Measurements from ENCODE around the gene LRIG3. TPM values are rescaled to one million over a fixed set of nuclear protein-coding genes. Genes with fewer than 3 reads are reported as not detected.
"Not testable (repeated sequence)": the region's sequence is repeated elsewhere in the genome, so short reads cannot be mapped to it uniquely, and the experiment has no call there.

Gene LRIG3
- total and polyA plus RNA-seq, 9 of the 15 experiments (the other 6 are each of a cell fraction or from before 2014, with no cell fraction given), result 0.18 TPM; not detected in 8

GRCh38 chr12:58858030-58858429, 62.3 kb downstream of the LRIG3 start:
- WGBS (ENCODE audit: insufficient coverage, low coverage, missing lambda C conversion rate), result 0% methylated on average over 4 of the region's 5 CpGs
- no peak overlapping the region for H3K27ac ChIP-seq (ENCODE audit: extremely low read depth, low read depth, low read length)
- no peaks in the 10 kb centered on the region for H3K36me3 ChIP-seq (ENCODE audit: control insufficient read depth, insufficient read depth, low read length)
- H3K27me3 ChIP-seq (ENCODE audit: control insufficient read depth in 2 of 2, insufficient read depth in 2 of 2, low read length in 2 of 2), result no peaks in the 10 kb centered on the region
- H4K20me1 ChIP-seq (replicated peaks; ENCODE audit: control insufficient read depth, insufficient read depth, low read length), result no peaks in the 10 kb centered on the region
- DNase-seq (ENCODE audit: extremely low read depth in 1 of 4, low spot score in 3 of 4) (no peak), ATAC-seq (no peak), FAIRE-seq (no peak)
- intact Hi-C loops (cut with micrococcal nuclease), result no loop called here
- no peak overlapping the region for H3K9ac ChIP-seq (ENCODE audit: insufficient read depth in 1 of 2, low read depth in 2 of 2, low read length in 2 of 2)
- no peak overlapping the region for H3K4me2 ChIP-seq (ENCODE audit: insufficient read depth, low read length)
- no peaks in the 10 kb centered on the region for H3K4me1 ChIP-seq (replicated peaks in 1 of 2; ENCODE audit: control insufficient read depth in 2 of 2, insufficient read depth in 2 of 2, low read length in 2 of 2)
- H3K9me3 ChIP-seq (replicated peaks; ENCODE audit: control insufficient read depth, insufficient read depth, low read depth, low read length), result no peaks in the 10 kb centered on the region
- H3K9me1 ChIP-seq (ENCODE audit: control insufficient read depth, insufficient read depth, low read length), result no peaks in the 10 kb centered on the region
- no peak overlapping the region for H2AFZ ChIP-seq (ENCODE audit: low read depth, low read length)
- ChIA-PET CTCF (ENCODE audit: low intra/inter-chr PET ratio) (no interaction called here), POLR2A (no interaction called here)
- no peak overlapping the region for H3K4me3 ChIP-seq
- in situ Hi-C loops (cut with MboI), result no loop called here
- no TSS peak for BruUV-seq (replicated peaks)
- no peak for TF ChIP-seq CAMTA2 (CRISPR knock-in tag; conservative IDR thresholded peaks at IDR 0.05)
- no peak for TF ChIP-seq CHD1 (IDR thresholded peaks at IDR 0.05; ENCODE audit: low read length)
- no peak for TF ChIP-seq TBP (optimal IDR thresholded peaks at IDR 0.05; ENCODE audit: low read depth, low read length)
- TF ChIP-seq SMAD3 (CRISPR knock-in tag; conservative IDR thresholded peaks at IDR 0.05), result no peak
- TF ChIP-seq CHD4 (IDR thresholded peaks at IDR 0.05; ENCODE audit: insufficient read depth, insufficient replicate concordance, low read depth, low read length, poor library complexity, severe bottlenecking), result no peak
- no peak for TF ChIP-seq TEAD1 (CRISPR knock-in tag; IDR thresholded peaks at IDR 0.05)
- no peak for TF ChIP-seq ZNF764 (CRISPR knock-in tag; IDR thresholded peaks at IDR 0.05; ENCODE audit: low read depth)
- TF ChIP-seq FIP1L1 (IDR thresholded peaks at IDR 0.05; ENCODE audit: low read depth, low read length, poor library complexity, severe bottlenecking), result no peak
- TF ChIP-seq NELFE (IDR thresholded peaks at IDR 0.05; ENCODE audit: insufficient read depth, insufficient read length), result no peak
- no peak for TF ChIP-seq ZNF174 (CRISPR knock-in tag; IDR thresholded peaks at IDR 0.05)
- TF ChIP-seq SLC30A9 (CRISPR knock-in tag; IDR thresholded peaks at IDR 0.05), result no peak
- TF ChIP-seq, protein P1, sequence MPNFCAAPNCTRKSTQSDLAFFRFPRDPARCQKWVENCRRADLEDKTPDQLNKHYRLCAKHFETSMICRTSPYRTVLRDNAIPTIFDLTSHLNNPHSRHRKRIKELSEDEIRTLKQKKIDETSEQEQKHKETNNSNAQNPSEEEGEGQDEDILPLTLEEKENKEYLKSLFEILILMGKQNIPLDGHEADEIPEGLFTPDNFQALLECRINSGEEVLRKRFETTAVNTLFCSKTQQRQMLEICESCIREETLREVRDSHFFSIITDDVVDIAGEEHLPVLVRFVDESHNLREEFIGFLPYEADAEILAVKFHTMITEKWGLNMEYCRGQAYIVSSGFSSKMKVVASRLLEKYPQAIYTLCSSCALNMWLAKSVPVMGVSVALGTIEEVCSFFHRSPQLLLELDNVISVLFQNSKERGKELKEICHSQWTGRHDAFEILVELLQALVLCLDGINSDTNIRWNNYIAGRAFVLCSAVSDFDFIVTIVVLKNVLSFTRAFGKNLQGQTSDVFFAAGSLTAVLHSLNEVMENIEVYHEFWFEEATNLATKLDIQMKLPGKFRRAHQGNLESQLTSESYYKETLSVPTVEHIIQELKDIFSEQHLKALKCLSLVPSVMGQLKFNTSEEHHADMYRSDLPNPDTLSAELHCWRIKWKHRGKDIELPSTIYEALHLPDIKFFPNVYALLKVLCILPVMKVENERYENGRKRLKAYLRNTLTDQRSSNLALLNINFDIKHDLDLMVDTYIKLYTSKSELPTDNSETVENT (CRISPR knock-in tag; IDR thresholded peaks at IDR 0.05), result no peak
- TF ChIP-seq MCM3 (IDR thresholded peaks at IDR 0.05), result no peak
- TF ChIP-seq NCOR1 (IDR thresholded peaks at IDR 0.05), result no peak
- no peak for TF ChIP-seq ZNF277 (CRISPR knock-in tag; IDR thresholded peaks at IDR 0.05; ENCODE audit: borderline replicate concordance)
- no peaks in the 10 kb centered on the region for H3K79me2 ChIP-seq (ENCODE audit: control insufficient read depth, insufficient read depth, low read length)

- intact Hi-C loops (cut with micrococcal nuclease); H3K4me3 ChIP-seq; H2AFZ ChIP-seq (ENCODE audit: low read depth, low read length); H3K4me2 ChIP-seq (ENCODE audit: insufficient read depth, low read length); H3K4me1 ChIP-seq (replicated peaks in 1 of 2; ENCODE audit: control insufficient read depth in 2 of 2, insufficient read depth in 2 of 2, low read length in 2 of 2); H3K79me2 ChIP-seq (ENCODE audit: control insufficient read depth, insufficient read depth, low read length); BruUV-seq (replicated peaks); H3K9me1 ChIP-seq (ENCODE audit: control insufficient read depth, insufficient read depth, low read length); H3K36me3 ChIP-seq (ENCODE audit: control insufficient read depth, insufficient read depth, low read length); H3K27me3 ChIP-seq (ENCODE audit: control insufficient read depth in 2 of 2, insufficient read depth in 2 of 2, low read length in 2 of 2); FAIRE-seq; DNase-seq (ENCODE audit: extremely low read depth in 1 of 4, low spot score in 3 of 4); CTCF ChIA-PET (ENCODE audit: low intra/inter-chr PET ratio); H3K9ac ChIP-seq (ENCODE audit: insufficient read depth in 1 of 2, low read depth in 2 of 2, low read length in 2 of 2); POLR2A ChIA-PET; H4K20me1 ChIP-seq (replicated peaks; ENCODE audit: control insufficient read depth, insufficient read depth, low read length); ATAC-seq; in situ Hi-C loops (cut with MboI); H3K9me3 ChIP-seq (replicated peaks; ENCODE audit: control insufficient read depth, insufficient read depth, low read depth, low read length); H3K27ac ChIP-seq (ENCODE audit: extremely low read depth, low read depth, low read length): not testable (repeated sequence)
- WGBS (ENCODE audit: insufficient coverage, low coverage, missing lambda C conversion rate), result 0% methylated on average over 1 of the region's 1 CpG
Measured at GRCh38 chr12:58857206-58857605, 63.1 kb downstream of the LRIG3 start.

All from K562 (cell line).